Pancreas (tissue), 10 donors: ENCODE measurements around the gene CELF1. TPM values are rescaled to one million over a fixed set of nuclear protein-coding genes. Genes with fewer than 3 reads are reported as not detected.

ENCODE experiments used
- ATAC-seq, 4 donors: fragments of 200-7000 bp; cut with Tn5 transposase; one replicate each; pipeline versions ENCODE4 v1.8.0 to v1.9.1; 2020; ENCODE audit warnings: mild to moderate bottlenecking in 4 of 4, moderate library complexity in 4 of 4
- DNase-seq, 6 donors: peaks; one replicate each; pipeline ENCODE4 v3.0.0-alpha.2; 2020
- FAIRE-seq: peaks from 2 replicates; lab custom pipeline; 2012; peaks lifted over from hg19 to GRCh38; lab: Jason Lieb, UNC
- H3K27ac ChIP-seq, 4 donors: fragments of 200-600 bp; sonication (generic); 1 replicate in 3 of 4; 2 replicates in 1 of 4; pipeline versions ENCODE4 v1.5.0 to v1.8.0; 2020
- H3K27me3 ChIP-seq, 4 donors: fragments of 200-600 bp; one replicate each; pipeline ENCODE4 v1.8.0; 2021
- H3K36me3 ChIP-seq, 3 donors: fragments of 200-600 bp; sonication (generic) in 1 of 3; one replicate each; pipeline versions ENCODE4 v1.5.0 to v1.8.0; 2020 to 2021
- H3K4me1 ChIP-seq, 3 donors: fragments of 200-600 bp; one replicate each; pipeline ENCODE4 v1.8.0; 2021
- H3K4me3 ChIP-seq, 4 donors: fragments of 200-600 bp; sonication (generic) in 2 of 4; one replicate each; pipeline versions ENCODE4 v1.5.0 to v1.8.0; 2020 to 2021
- H3K9me3 ChIP-seq, 4 donors: fragments of 200-600 bp; one replicate each; pipeline ENCODE4 v1.8.0; 2021
- CTCF ChIP-seq, 4 donors: fragments of 200-600 bp; sonication (generic) in 3 of 4; IDR thresholded peaks; one replicate each; pipeline versions ENCODE4 v1.5.0 to v1.8.0; 2021; ENCODE audit warnings: antibody characterized with exemption in 4 of 4
- WGBS, 2 donors: extraction: QIAGEN DNeasy Blood & Tissue Kit; methylation state at CpG; one replicate each; pipeline ENCODE4 v1.1.7; 2013; 5-methylcytosine and 5-hydroxymethylcytosine counted together
- intact Hi-C, 3 donors: fragments of 100-400 bp; cut with DNase I; formaldehyde crosslinking; loops; one replicate each; pipeline versions ENCODE4 v1.11.1 to v1.14.2; 2022
- polyA plus RNA-seq, 2 donors: library from polyadenylated mRNA; stranded (reverse); fragments of 200-250 nt; gene quantifications; one replicate each; pipeline ENCODE4 v1.2.3, GENCODE V29; 2013
- total RNA-seq, 6 donors: library from RNA; stranded (reverse); fragmentation: NEBNext Ultra II Directional in 4 of 6; extraction: Animal tissue kit (Norgen Biotek cat#: 25700) in 4 of 6; gene quantifications; one replicate each; pipeline versions ENCODE4 v1.2.1 to v1.2.4, GENCODE V29; 2021 to 2023
- donor health status: healthy with polysubstance abuse.
- donor health status: DM: no; HTN: no; CAD: no; lungs with moderate emphysema.
- donor health status: DM: no; HTN: no; CAD: no.
- donor health status: control.
- donor health status: control.
- donor health status: Bipolar disorder and iron deficiency.
- donor health status: DM: yes; HTN: yes; CAD: no.
- donor health status: DM: no; HTN: no; CAD: no.
- donor health status: DM: no; HTN: no; CAD: no.
- donor health status: DM: yes; HTN: yes; CAD: no.

The CELF1 gene
- total and polyA plus RNA-seq, 8 donors = 20.0 to 56.3 (median 35.9) TPM

- H3K4me1 ChIP-seq = peaks cover 5 to 25% (median 21%) of the 10 kb centered on the region in 3 donors
- no peaks in the 10 kb centered on the region for H3K36me3 ChIP-seq
- H3K4me3 ChIP-seq = no peak overlapping the region
- 92 to 96% methylated on average over 8 of the region's 8 CpGs for WGBS, 2 donors
- H3K27me3 ChIP-seq = no peaks in the 10 kb centered on the region
- no peak overlapping the region for H3K27ac ChIP-seq
- FAIRE-seq (no peak), DNase-seq (no peak), ATAC-seq (peak in 1 of 4 donors; percentile 23)
- no peaks in the 10 kb centered on the region for H3K9me3 ChIP-seq
- TF ChIP-seq CTCF (IDR thresholded peaks at IDR 0.05) = no peak
- intact Hi-C loops = no loop called here
Observed at GRCh38 chr11:47506373-47506772, 46.6 kb downstream of the CELF1 start.

- Histone ChIP-seq H3K4me1 (peaks cover 5 to 21% (median 21%) of the 10 kb centered on the region in 3 donors), H3K9me3 (no peaks in the 10 kb centered on the region), H3K27me3 (no peaks in the 10 kb centered on the region), H3K4me3 (no peak overlapping the region), H3K27ac (no peak overlapping the region), H3K36me3 (no peaks in the 10 kb centered on the region)
- intact Hi-C loops = no loop called here
- ATAC-seq (no peak), FAIRE-seq (no peak), DNase-seq (no peak)
- WGBS, 2 donors = 88 to 92% methylated on average over 1 of the region's 1 CpG
- TF ChIP-seq CTCF (IDR thresholded peaks at IDR 0.05) = no peak
Observed at GRCh38 chr11:47504910-47505309, 48.0 kb downstream of the CELF1 start.

GRCh38 chr11:47503227-47503626 lies 49.7 kb downstream of the CELF1 start:
- ATAC-seq (no peak), FAIRE-seq (no peak), DNase-seq (no peak)
- Histone ChIP-seq H3K9me3 (no peaks in the 10 kb centered on the region), H3K36me3 (no peaks in the 10 kb centered on the region), H3K27ac (no peak overlapping the region), H3K4me1 (peaks cover 7 to 17% (median 15%) of the 10 kb centered on the region in 3 donors), H3K4me3 (no peak overlapping the region), H3K27me3 (no peaks in the 10 kb centered on the region)
- intact Hi-C loops = no loop called here
- TF ChIP-seq CTCF (IDR thresholded peaks at IDR 0.05) = no peak

- no peaks in the 10 kb centered on the region for H3K27me3 ChIP-seq
- no peak for DNase-seq
- no peak overlapping the region for H3K27ac ChIP-seq
- H3K36me3 ChIP-seq = no peaks in the 10 kb centered on the region
- H3K4me1 ChIP-seq = peaks cover 7 to 17% (median 11%) of the 10 kb centered on the region in 3 donors
- ATAC-seq = no peak
- no peak overlapping the region for H3K4me3 ChIP-seq
- intact Hi-C loops = no loop called here
- TF ChIP-seq CTCF (IDR thresholded peaks at IDR 0.05) = no peak
- WGBS, 2 donors = 80 to 96% methylated on average over 3 of the region's 3 CpGs
- no peak for FAIRE-seq
- no peaks in the 10 kb centered on the region for H3K9me3 ChIP-seq
Observed at GRCh38 chr11:47502767-47503166, 50.2 kb downstream of the CELF1 start.

GRCh38 chr11:47501101-47501500 lies 51.8 kb downstream of the CELF1 start:
- Histone ChIP-seq H3K36me3 (no peaks in the 10 kb centered on the region), H3K4me1 (peaks cover 7 to 13% (median 8%) of the 10 kb centered on the region in 3 donors), H3K4me3 (no peak overlapping the region), H3K27me3 (no peaks in the 10 kb centered on the region), H3K27ac (no peak overlapping the region), H3K9me3 (no peaks in the 10 kb centered on the region)
- TF ChIP-seq CTCF (IDR thresholded peaks at IDR 0.05) = no peak
- ATAC-seq (no peak), FAIRE-seq (no peak), DNase-seq (no peak)
- intact Hi-C loops = no loop called here
- 90% methylated on average over 5 of the region's 5 CpGs for WGBS, 2 donors
